ENCODE data around the gene ZSCAN18. TPM values are rescaled to one million over a fixed set of nuclear protein-coding genes. Genes with fewer than 3 reads are reported as not detected.

Gene ZSCAN18
- total and polyA plus RNA-seq, 2 experiments from 2014 or later, result 127 to 243 TPM

DNA sequence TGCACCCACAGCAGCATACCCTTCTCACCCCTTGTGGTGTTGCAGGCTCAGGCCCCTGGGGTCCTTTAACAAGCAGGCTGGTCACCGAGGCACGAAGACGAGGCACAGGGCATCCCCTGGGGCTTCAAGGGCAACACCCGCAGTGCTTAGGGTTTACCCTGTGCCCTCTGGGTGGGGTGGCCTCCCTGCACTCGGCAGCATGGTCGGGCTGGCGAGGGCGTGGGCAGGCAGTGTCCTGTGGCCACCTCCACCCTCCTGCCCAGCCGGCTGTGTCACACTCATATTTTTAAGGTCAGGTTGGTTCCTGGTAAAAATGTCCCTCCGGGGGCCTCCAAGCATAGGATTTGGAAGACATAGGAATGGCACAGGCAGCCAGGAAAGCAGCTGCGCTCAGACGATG is 50.4 kb downstream of the ZSCAN18 start:
- H3K27ac ChIP-seq, result no peak overlapping the region
- H3K4me3 ChIP-seq, result no peak overlapping the region
- H3K27me3 ChIP-seq, result no peaks in the 10 kb centered on the region
- H3K4me1 ChIP-seq (ENCODE audit: low read depth), result no peaks in the 10 kb centered on the region
- no peak for DNase-seq (ENCODE audit: low read depth in 1 of 2, low spot score in 1 of 2)
- H3K9me3 ChIP-seq (ENCODE audit: low read depth), result no peaks in the 10 kb centered on the region
- TF ChIP-seq, protein P1, sequence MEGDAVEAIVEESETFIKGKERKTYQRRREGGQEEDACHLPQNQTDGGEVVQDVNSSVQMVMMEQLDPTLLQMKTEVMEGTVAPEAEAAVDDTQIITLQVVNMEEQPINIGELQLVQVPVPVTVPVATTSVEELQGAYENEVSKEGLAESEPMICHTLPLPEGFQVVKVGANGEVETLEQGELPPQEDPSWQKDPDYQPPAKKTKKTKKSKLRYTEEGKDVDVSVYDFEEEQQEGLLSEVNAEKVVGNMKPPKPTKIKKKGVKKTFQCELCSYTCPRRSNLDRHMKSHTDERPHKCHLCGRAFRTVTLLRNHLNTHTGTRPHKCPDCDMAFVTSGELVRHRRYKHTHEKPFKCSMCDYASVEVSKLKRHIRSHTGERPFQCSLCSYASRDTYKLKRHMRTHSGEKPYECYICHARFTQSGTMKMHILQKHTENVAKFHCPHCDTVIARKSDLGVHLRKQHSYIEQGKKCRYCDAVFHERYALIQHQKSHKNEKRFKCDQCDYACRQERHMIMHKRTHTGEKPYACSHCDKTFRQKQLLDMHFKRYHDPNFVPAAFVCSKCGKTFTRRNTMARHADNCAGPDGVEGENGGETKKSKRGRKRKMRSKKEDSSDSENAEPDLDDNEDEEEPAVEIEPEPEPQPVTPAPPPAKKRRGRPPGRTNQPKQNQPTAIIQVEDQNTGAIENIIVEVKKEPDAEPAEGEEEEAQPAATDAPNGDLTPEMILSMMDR (IDR thresholded peaks at IDR 0.05; ENCODE audit: low read depth, low read length), result no peak
- no peaks in the 10 kb centered on the region for H3K36me3 ChIP-seq

DNA sequence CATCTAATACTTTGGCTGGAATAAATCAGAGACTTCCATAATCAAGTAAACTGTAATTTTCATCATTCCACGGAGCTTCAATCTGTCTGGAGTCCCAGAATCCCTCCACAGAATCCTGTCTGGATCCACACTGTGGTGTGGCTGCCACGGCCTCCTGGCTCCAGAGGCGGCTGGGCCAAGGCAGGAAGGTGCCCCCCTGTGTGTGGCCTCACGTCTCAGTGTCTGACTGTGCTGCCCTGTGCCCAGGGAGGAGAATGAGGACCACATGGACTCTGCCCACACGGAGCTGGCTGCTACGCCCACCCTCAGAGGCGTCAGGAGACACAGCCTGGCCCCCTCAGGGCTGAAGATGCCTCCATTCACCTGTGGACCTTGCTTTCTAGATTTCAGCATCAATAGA is 51.2 kb downstream of the ZSCAN18 start:
- H3K9me3 ChIP-seq (ENCODE audit: low read depth), result no peaks in the 10 kb centered on the region
- TF ChIP-seq, protein P1 (IDR thresholded peaks at IDR 0.05; ENCODE audit: low read depth, low read length), result no peak
- no peak overlapping the region for H3K4me3 ChIP-seq
- no peaks in the 10 kb centered on the region for H3K36me3 ChIP-seq
- H3K4me1 ChIP-seq (ENCODE audit: low read depth), result no peaks in the 10 kb centered on the region
- DNase-seq (ENCODE audit: low read depth in 1 of 2, low spot score in 1 of 2), result no peak
- H3K27me3 ChIP-seq, result no peaks in the 10 kb centered on the region
- no peak overlapping the region for H3K27ac ChIP-seq

DNA sequence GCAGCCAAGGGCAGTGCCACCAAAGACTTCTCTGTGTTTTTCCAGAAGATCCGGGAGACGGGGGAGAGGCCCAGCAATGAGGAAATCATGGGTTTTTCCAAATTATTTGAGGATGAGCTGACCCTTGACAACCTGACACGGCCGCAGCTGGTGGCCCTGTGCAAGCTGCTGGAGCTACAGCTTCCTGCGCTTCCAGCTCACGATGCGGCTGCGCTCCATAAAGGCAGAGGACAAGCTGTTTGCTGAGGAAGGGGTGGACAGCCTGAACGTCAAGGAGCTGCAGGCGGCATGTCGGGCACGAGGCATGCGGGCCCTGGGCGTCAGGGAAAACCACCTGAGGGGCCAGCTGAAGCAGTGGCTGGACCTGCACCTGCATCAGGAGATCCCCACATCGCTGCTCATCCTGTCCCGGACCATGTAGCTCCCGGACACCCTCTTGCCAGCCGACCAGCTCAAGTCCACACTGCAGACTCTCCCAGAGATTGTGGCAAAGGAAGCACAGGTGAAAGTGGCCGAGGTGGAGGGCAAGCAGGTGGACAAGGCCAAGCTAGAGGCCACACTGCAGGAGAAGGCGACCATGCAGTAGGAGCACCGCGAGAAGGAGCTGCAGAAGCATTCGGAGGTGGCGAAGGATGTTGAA is 52.5 kb downstream of the ZSCAN18 start:
- Histone ChIP-seq H3K9me3 (ENCODE audit: low read depth) (no peaks in the 10 kb centered on the region), H3K27me3 (no peaks in the 10 kb centered on the region), H3K27ac (no peak overlapping the region), H3K4me1 (ENCODE audit: low read depth) (no peaks in the 10 kb centered on the region), H3K36me3 (no peaks in the 10 kb centered on the region), H3K4me3 (no peak overlapping the region)
- TF ChIP-seq, protein P1 (IDR thresholded peaks at IDR 0.05; ENCODE audit: low read depth, low read length), result no peak
- DNase-seq (ENCODE audit: low read depth in 1 of 2, low spot score in 1 of 2), result no peak

DNA sequence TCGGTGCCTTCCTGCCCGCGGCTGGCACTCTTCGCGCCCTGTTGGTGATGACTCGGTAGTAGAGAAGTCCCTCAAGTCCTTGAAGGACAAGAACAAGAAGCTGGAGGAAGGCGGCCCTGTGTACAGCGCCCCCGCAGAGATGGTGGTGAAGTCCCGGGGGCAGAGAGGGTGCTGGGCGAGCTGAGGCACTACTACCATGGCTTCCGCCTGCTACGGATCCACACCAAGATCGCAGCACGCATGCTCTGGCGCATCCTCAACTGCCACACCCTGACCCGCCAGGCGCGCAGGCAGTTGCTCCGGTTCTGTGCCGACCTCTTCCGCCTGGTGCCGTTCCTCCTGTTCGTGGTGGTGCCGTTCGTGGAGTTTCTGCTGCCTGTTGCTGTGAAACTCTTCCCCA is 53.1 kb downstream of the ZSCAN18 start:
- no peak for DNase-seq (ENCODE audit: low read depth in 1 of 2, low spot score in 1 of 2)
- TF ChIP-seq, protein P1 (IDR thresholded peaks at IDR 0.05; ENCODE audit: low read depth, low read length), result no peak
- Histone ChIP-seq H3K9me3 (ENCODE audit: low read depth) (no peaks in the 10 kb centered on the region), H3K27ac (no peak overlapping the region), H3K4me3 (no peak overlapping the region), H3K4me1 (ENCODE audit: low read depth) (no peaks in the 10 kb centered on the region), H3K36me3 (no peaks in the 10 kb centered on the region), H3K27me3 (no peaks in the 10 kb centered on the region)

DNA sequence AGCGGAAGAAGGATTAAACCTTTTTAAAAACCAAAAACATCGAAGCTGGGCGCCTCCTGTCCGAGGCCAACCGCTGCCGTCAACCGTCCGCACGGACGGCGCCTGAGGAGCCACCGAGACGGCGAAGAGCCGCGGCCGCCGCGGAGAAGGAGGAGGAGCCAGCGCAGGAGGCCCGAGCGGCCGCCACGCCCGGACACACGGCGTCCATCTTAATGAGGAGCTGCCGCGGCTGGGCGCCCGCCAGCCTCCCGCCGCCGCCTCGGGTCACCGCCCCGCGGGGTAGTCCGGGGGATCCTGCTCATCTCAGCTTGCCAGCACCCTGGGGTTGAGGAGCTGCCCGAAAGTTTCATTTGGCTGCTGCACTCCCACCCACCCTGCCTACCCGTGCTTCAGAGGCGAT is 53.6 kb downstream of the ZSCAN18 start:
- TF ChIP-seq, protein P1 (IDR thresholded peaks at IDR 0.05; ENCODE audit: low read depth, low read length), result no peak
- no peaks in the 10 kb centered on the region for H3K4me1 ChIP-seq (ENCODE audit: low read depth)
- H3K36me3 ChIP-seq, result no peaks in the 10 kb centered on the region
- no peak for DNase-seq (ENCODE audit: low read depth in 1 of 2, low spot score in 1 of 2)
- H3K27me3 ChIP-seq, result no peaks in the 10 kb centered on the region
- no peaks in the 10 kb centered on the region for H3K9me3 ChIP-seq (ENCODE audit: low read depth)
- H3K4me3 ChIP-seq, result no peak overlapping the region
- H3K27ac ChIP-seq, result no peak overlapping the region
